SK-N-SH (cell line): ENCODE results near the gene NCKAP5L. TPM values are rescaled to one million over a fixed set of nuclear protein-coding genes. Genes with fewer than 3 reads are reported as not detected.

Source experiments
- CTCF ChIA-PET: fragments of 300-600, 350-600 bp; formaldehyde crosslinking; extraction: SDS; loops from one replicate; lab custom pipeline; 2021; lab: Yijun Ruan, JAX
- POLR2A ChIA-PET: fragments of 350-600 bp; sonication (Branson Sonifier 250); formaldehyde crosslinking; extraction: SDS; loops from one replicate; lab custom pipeline; 2020; ENCODE audit warnings: antibody characterized with exemption, inconsistent platforms; lab: Yijun Ruan, JAX
- DNase-seq: peaks from one replicate; pipeline ENCODE4 v3.0.0; 2012
- H2AFZ ChIP-seq: fragments of 200-600 bp; sonication (generic); 2 replicates; pipeline ENCODE4 v1.8.1; 2016; ENCODE audit warnings: antibody characterized with exemption, mild to moderate bottlenecking, low read depth
- H3F3A ChIP-seq: fragments of 200-600 bp; sonication (generic); replicated peaks from 2 replicates; pipeline ENCODE3; 2016; ENCODE audit warnings: antibody characterized with exemption, mild to moderate bottlenecking; ENCODE audit not compliant: insufficient read depth
- H3K27ac ChIP-seq, 2 experiments: fragments of 200-500 bp in 1 of 2; fragments of 200-600 bp in 1 of 2; sonication (Bioruptor generic) in 1 of 2; sonication (generic), shearing (Covaris generic) in 1 of 2; 2 replicates each; pipeline versions ENCODE4 v1.5.1 to v1.6.1; 2014 to 2016; ENCODE audit warnings: low read depth in 2 of 2, inconsistent platforms in 1 of 2, low read length in 1 of 2, mild to moderate bottlenecking in 1 of 2, mixed read lengths in 1 of 2
- H3K27me3 ChIP-seq: fragments of 200-600 bp; sonication (generic), shearing (Covaris generic); 2 replicates; pipeline ENCODE4 v1.6.1; 2016; ENCODE audit warnings: mixed run types; ENCODE audit not compliant: insufficient read depth
- H3K36me3 ChIP-seq, 2 experiments: fragments of 200-500 bp in 1 of 2; fragments of 200-600 bp in 1 of 2; sonication (Bioruptor generic) in 1 of 2; sonication (generic) in 1 of 2; replicated peaks in 1 of 2; 2 replicates each; pipeline versions ENCODE3 to v1.5.1; 2014 to 2016; ENCODE audit warnings: low read length in 1 of 2, mild to moderate bottlenecking in 1 of 2; ENCODE audit not compliant: insufficient read depth in 2 of 2, control insufficient read depth in 1 of 2
- H3K4me1 ChIP-seq, 2 experiments: fragments of 200-500 bp in 1 of 2; fragments of 200-600 bp in 1 of 2; sonication (Bioruptor generic) in 1 of 2; sonication (generic), shearing (Covaris generic) in 1 of 2; 2 replicates each; pipeline versions ENCODE4 v1.5.1 to v1.6.1; 2014 to 2016; ENCODE audit warnings: low read depth in 1 of 2, low read length in 1 of 2, mixed run types in 1 of 2; ENCODE audit not compliant: insufficient read depth in 2 of 2, control insufficient read depth in 1 of 2
- H3K4me2 ChIP-seq: fragments of 200-600 bp; sonication (generic), shearing (Covaris generic); 2 replicates; pipeline ENCODE4 v1.6.1; 2017; ENCODE audit warnings: mixed run types
- H3K4me3 ChIP-seq, 2 experiments: fragments of 200-500 bp in 1 of 2; fragments of 200-600 bp in 1 of 2; sonication (Bioruptor generic) in 1 of 2; sonication (generic), shearing (Covaris generic) in 1 of 2; 2 replicates each; pipeline versions ENCODE4 v1.5.1 to v1.8.1; 2014 to 2016; ENCODE audit warnings: low read depth in 2 of 2, inconsistent platforms in 1 of 2, low read length in 1 of 2, mild to moderate bottlenecking in 1 of 2, mixed read lengths in 1 of 2, moderate library complexity in 1 of 2
- H3K79me2 ChIP-seq: fragments of 200-600 bp; sonication (generic); 2 replicates; pipeline ENCODE4 v1.8.1; 2017; ENCODE audit warnings: mild to moderate bottlenecking; ENCODE audit not compliant: insufficient read depth
- H3K9ac ChIP-seq: fragments of 200-600 bp; sonication (generic); 2 replicates; pipeline ENCODE4 v1.6.1; 2017; ENCODE audit warnings: mixed run types
- H3K9me2 ChIP-seq: fragments of 200-600 bp; sonication (generic); 2 replicates; pipeline ENCODE4 v1.6.1; 2017; ENCODE audit warnings: mixed run types
- H3K9me3 ChIP-seq: fragments of 200-600 bp; sonication (generic); 2 replicates; pipeline ENCODE4 v1.6.1; 2017; ENCODE audit warnings: mixed run types, mild to moderate bottlenecking, moderate library complexity
- H4K20me1 ChIP-seq: fragments of 200-600 bp; sonication (generic); 2 replicates; pipeline ENCODE4 v1.6.1; 2017; ENCODE audit warnings: mild to moderate bottlenecking, mixed run types; ENCODE audit not compliant: insufficient read depth
- ELF1 ChIP-seq: IDR thresholded peaks from 2 replicates; pipeline ENCODE4 v1.4.0; 2012
- EZH2phosphoT487 ChIP-seq: fragments of 200-600 bp; sonication (generic); IDR thresholded peaks from 2 replicates; pipeline ENCODE4 v1.6.1; 2017; ENCODE audit warnings: low read depth, mixed run types, mild to moderate bottlenecking, antibody characterized with exemption, moderate library complexity, borderline replicate concordance
- FOSL2 ChIP-seq: IDR thresholded peaks from 2 replicates; pipeline ENCODE4 v1.4.0; 2012; ENCODE audit warnings: low read depth, mild to moderate bottlenecking, moderate library complexity, borderline replicate concordance
- FOXJ3 ChIP-seq: sonication (generic); formaldehyde crosslinking; IDR thresholded peaks from 2 replicates; pipeline ENCODE4 v1.5.1; 2020; ENCODE audit warnings: mild to moderate bottlenecking, missing genetic modification reagents
- GABPA ChIP-seq: IDR thresholded peaks from 2 replicates; pipeline ENCODE4 v1.4.0; 2012; ENCODE audit warnings: low read depth, mild to moderate bottlenecking
- MEF2A ChIP-seq: IDR thresholded peaks from 2 replicates; pipeline ENCODE4 v1.4.0; 2012; ENCODE audit warnings: low read depth, borderline replicate concordance
- POLR2AphosphoS5 ChIP-seq: IDR thresholded peaks from 2 replicates; pipeline ENCODE4 v1.6.1; 2012; ENCODE audit warnings: low read depth, low read length
- RAD21 ChIP-seq: IDR thresholded peaks from 2 replicates; pipeline ENCODE4 v1.6.1; 2012; ENCODE audit warnings: mild to moderate bottlenecking, low read length
- RCOR1 ChIP-seq: fragments of 150-350 bp; IDR thresholded peaks from 2 replicates; pipeline ENCODE4 v1.6.1; 2017; ENCODE audit warnings: antibody characterized with exemption, low read length
- RFX5 ChIP-seq: IDR thresholded peaks from 2 replicates; pipeline ENCODE4 v1.6.1; 2012; ENCODE audit warnings: mild to moderate bottlenecking, improper control_type of control experiment, low read length
- SMC3 ChIP-seq: IDR thresholded peaks from 2 replicates; pipeline ENCODE4 v1.6.1; 2012; ENCODE audit warnings: low read depth, low read length, improper control_type of control experiment
- TAF1 ChIP-seq: IDR thresholded peaks from 2 replicates; pipeline ENCODE4 v1.6.1; 2012; ENCODE audit warnings: low read depth, mild to moderate bottlenecking, low read length, moderate library complexity, borderline replicate concordance
- TCF12 ChIP-seq: IDR thresholded peaks from 2 replicates; pipeline ENCODE4 v1.4.0; 2012
- TEAD4 ChIP-seq: IDR thresholded peaks from 2 replicates; pipeline ENCODE4 v1.4.0; 2012; ENCODE audit warnings: mild to moderate bottlenecking, borderline replicate concordance; ENCODE audit not compliant: insufficient read depth
- ZBTB33 ChIP-seq: IDR thresholded peaks from 2 replicates; pipeline ENCODE4 v1.4.0; 2012; ENCODE audit warnings: low read depth, borderline replicate concordance
- WGBS: methylation state at CpG from one replicate; pipeline ENCODE4 v1.1.6; 2017; ENCODE audit warnings: low lambda C conversion rate; 5-methylcytosine and 5-hydroxymethylcytosine counted together
- polyA plus RNA-seq, 3 experiments: library from polyadenylated mRNA; depleted of rRNA; stranded (reverse); fragments of >200 nt; gene quantifications; 2 replicates each; pipeline ENCODE4 v1.2.3, GENCODE V29; 2012
- TF ChIP-seq, protein P1 (sequence below): IDR thresholded peaks from 2 replicates; pipeline ENCODE4 v1.6.1; 2012; ENCODE audit warnings: mild to moderate bottlenecking, low read depth, low read length, moderate library complexity
- TF ChIP-seq, protein P2 (sequence below): fragments of 150-350 bp; IDR thresholded peaks from 2 replicates; pipeline ENCODE4 v1.6.1; 2017; ENCODE audit warnings: antibody characterized with exemption, low read length, low read depth, borderline replicate concordance
- TF ChIP-seq, protein P3 (sequence below): IDR thresholded peaks from 2 replicates; pipeline ENCODE4 v1.4.0; 2012; ENCODE audit warnings: low read depth, borderline replicate concordance

The NCKAP5L gene
- polyA plus RNA-seq, 1 of the 3 experiments (the other 2 are of a cell fraction): 8.9 TPM

DNA sequence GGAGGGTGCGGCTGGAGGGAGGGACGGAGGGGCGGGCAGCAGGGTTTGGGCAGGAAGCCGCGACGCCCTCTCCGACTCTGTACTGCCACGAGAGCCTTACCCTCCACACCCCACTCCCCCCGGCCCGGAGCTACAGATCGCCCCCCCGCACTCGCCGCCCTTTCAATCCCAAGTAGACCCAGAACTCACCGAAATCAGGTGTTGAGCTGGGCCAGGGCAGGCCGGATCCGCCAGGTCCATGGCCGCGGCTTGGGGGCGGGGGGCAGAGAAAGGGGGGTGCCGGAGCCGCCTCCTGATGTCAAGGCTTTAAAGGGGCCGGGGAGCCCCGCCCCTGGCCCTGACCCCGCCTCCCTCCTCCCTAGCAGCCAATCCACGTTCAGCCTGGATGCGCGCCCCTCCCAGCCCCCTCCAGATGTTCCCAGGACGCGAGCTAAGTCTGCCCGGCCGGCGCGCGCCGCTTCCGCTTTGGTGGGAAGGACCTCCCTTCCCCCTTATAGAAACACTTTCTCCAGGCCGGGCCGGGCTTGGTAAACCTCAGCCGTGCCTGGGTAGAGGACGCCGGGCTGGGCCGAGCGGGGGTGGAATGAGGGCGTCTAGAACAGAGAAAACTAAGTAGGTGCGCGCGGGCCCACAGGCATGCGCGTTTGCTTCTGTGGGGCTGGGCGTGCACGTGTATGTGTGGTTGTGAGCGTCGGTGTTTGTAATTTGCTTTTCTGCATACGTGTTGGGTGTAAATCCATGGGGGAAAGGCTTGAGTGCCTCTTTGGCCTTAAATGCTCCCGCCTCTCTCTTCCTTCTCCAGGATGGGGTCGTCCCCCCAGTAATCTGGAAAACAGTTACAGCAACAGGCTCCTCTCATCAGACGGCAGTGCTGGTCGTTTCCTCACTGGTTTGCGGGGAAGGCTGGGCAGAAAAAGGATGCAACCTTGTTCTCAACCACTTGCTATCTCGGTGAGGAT, at the start of gene NCKAP5L (continued):
- TF ChIP-seq ZBTB33 (no peak), FOXJ3 (CRISPR knock-in tag) (no peak), POLR2AphosphoS5 (peak; percentile 83), FOSL2 (no peak), RCOR1 (no peak), TEAD4 (no peak), GABPA (peak; percentile 50), ELF1 (peak; percentile 73), RFX5 (no peak; the same call in 1 of the 2 replicates), MEF2A (no peak), TAF1 (peak; percentile 44), EZH2phosphoT487 (no peak)
- TF ChIP-seq, protein P1, sequence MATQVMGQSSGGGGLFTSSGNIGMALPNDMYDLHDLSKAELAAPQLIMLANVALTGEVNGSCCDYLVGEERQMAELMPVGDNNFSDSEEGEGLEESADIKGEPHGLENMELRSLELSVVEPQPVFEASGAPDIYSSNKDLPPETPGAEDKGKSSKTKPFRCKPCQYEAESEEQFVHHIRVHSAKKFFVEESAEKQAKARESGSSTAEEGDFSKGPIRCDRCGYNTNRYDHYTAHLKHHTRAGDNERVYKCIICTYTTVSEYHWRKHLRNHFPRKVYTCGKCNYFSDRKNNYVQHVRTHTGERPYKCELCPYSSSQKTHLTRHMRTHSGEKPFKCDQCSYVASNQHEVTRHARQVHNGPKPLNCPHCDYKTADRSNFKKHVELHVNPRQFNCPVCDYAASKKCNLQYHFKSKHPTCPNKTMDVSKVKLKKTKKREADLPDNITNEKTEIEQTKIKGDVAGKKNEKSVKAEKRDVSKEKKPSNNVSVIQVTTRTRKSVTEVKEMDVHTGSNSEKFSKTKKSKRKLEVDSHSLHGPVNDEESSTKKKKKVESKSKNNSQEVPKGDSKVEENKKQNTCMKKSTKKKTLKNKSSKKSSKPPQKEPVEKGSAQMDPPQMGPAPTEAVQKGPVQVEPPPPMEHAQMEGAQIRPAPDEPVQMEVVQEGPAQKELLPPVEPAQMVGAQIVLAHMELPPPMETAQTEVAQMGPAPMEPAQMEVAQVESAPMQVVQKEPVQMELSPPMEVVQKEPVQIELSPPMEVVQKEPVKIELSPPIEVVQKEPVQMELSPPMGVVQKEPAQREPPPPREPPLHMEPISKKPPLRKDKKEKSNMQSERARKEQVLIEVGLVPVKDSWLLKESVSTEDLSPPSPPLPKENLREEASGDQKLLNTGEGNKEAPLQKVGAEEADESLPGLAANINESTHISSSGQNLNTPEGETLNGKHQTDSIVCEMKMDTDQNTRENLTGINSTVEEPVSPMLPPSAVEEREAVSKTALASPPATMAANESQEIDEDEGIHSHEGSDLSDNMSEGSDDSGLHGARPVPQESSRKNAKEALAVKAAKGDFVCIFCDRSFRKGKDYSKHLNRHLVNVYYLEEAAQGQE: no peak

GRCh38 chr12:49877066-49877465, 48.9 kb upstream of the NCKAP5L start:
- no peak overlapping the region for H2AFZ ChIP-seq
- whole genome bisulfite sequencing: no CpG with 5 or more reads among the region's 5 CpGs
- H3K4me2 ChIP-seq: no peak overlapping the region
- no peaks in the 10 kb centered on the region for H3K27me3 ChIP-seq
- H3F3A ChIP-seq: peaks cover 16% of the 10 kb centered on the region
- no peak overlapping the region for H3K9ac ChIP-seq
- H3K27ac ChIP-seq: no peak overlapping the region
- no peaks in the 10 kb centered on the region for H3K9me3 ChIP-seq
- no peak overlapping the region for H3K4me3 ChIP-seq
- H3K4me1 ChIP-seq: peaks cover 11 to 29% of the 10 kb centered on the region in 2 experiments
- no peak for DNase-seq
- ChIA-PET POLR2A (no interaction called here), CTCF (interaction anchor here (0.7 to 1.6 kb wide), 2 partner anchors 10 to 106 kb away, joined by 3 to 7 read pairs; no protein-coding TSS in a partner anchor)
- no peaks in the 10 kb centered on the region for H3K9me2 ChIP-seq
- H3K36me3 ChIP-seq: no peaks in the 10 kb centered on the region
- no peaks in the 10 kb centered on the region for H4K20me1 ChIP-seq
- no peaks in the 10 kb centered on the region for H3K79me2 ChIP-seq
- no peak for TF ChIP-seq POLR2AphosphoS5
- TF ChIP-seq RAD21: no peak
- TF ChIP-seq TCF12: no peak
- no peak for TF ChIP-seq TAF1
- TF ChIP-seq GABPA: no peak
- TF ChIP-seq, protein P1: no peak
- TF ChIP-seq, protein P2, sequence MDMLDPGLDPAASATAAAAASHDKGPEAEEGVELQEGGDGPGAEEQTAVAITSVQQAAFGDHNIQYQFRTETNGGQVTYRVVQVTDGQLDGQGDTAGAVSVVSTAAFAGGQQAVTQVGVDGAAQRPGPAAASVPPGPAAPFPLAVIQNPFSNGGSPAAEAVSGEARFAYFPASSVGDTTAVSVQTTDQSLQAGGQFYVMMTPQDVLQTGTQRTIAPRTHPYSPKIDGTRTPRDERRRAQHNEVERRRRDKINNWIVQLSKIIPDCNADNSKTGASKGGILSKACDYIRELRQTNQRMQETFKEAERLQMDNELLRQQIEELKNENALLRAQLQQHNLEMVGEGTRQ: no peak
- no peak for TF ChIP-seq FOSL2
- no peak for TF ChIP-seq SMC3
- TF ChIP-seq, protein P3, sequence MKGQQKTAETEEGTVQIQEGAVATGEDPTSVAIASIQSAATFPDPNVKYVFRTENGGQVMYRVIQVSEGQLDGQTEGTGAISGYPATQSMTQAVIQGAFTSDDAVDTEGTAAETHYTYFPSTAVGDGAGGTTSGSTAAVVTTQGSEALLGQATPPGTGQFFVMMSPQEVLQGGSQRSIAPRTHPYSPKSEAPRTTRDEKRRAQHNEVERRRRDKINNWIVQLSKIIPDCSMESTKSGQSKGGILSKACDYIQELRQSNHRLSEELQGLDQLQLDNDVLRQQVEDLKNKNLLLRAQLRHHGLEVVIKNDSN: no peak
